Osteocyte (in vitro differentiated cells): ENCODE measurements around the gene USP34. TPM values are rescaled to one million over a fixed set of nuclear protein-coding genes. Genes with fewer than 3 reads are reported as not detected.
"Not testable (repeated sequence)": the region's sequence is repeated elsewhere in the genome, so short reads cannot be mapped to it uniquely, and the experiment has no call there.

Source experiments
- DNase-seq: peaks from one replicate; pipeline ENCODE4 v3.0.0; 2021; ENCODE audit warnings: mixed read lengths; ENCODE audit not compliant: unreplicated experiment; ENCODE audit errors: extremely low spot score
- H3K27ac Mint-ChIP-seq: one replicate; pipeline ENCODE4 v1.8.0; 2021; ENCODE audit warnings: mild to moderate bottlenecking, mixed read lengths; ENCODE audit not compliant: unreplicated experiment
- H3K27me3 Mint-ChIP-seq: one replicate; pipeline ENCODE4 v1.8.0; 2021; ENCODE audit warnings: mixed read lengths; ENCODE audit not compliant: unreplicated experiment
- H3K36me3 Mint-ChIP-seq: one replicate; pipeline ENCODE4 v1.8.0; 2021; ENCODE audit warnings: mixed read lengths; ENCODE audit not compliant: unreplicated experiment
- H3K4me1 Mint-ChIP-seq: one replicate; pipeline ENCODE4 v1.8.0; 2021; ENCODE audit warnings: mixed read lengths; ENCODE audit not compliant: unreplicated experiment
- H3K4me3 Mint-ChIP-seq: one replicate; pipeline ENCODE4 v1.8.0; 2021; ENCODE audit warnings: mild to moderate bottlenecking, moderate library complexity, mixed read lengths; ENCODE audit not compliant: unreplicated experiment
- H3K9me3 Mint-ChIP-seq: one replicate; pipeline ENCODE4 v1.8.0; 2021; ENCODE audit warnings: mixed read lengths; ENCODE audit not compliant: unreplicated experiment
- CTCF ChIP-seq: fragments of 200-600 bp; sonication (generic); IDR thresholded peaks from 2 replicates; pipeline ENCODE4 v1.5.0; 2021; ENCODE audit warnings: antibody characterized with exemption, mild to moderate bottlenecking, moderate library complexity
- total RNA-seq: library from RNA; stranded (reverse); gene quantifications from 2 replicates; pipeline ENCODE4 v1.2.1, GENCODE V29; 2021

The USP34 gene
- total RNA-seq, 1 donor from 2014 or later, result 111 TPM

GRCh38 chr2:61396005-61396404 is 74.9 kb downstream of the USP34 start:
- Mint-ChIP-seq H3K27ac (no peak overlapping the region), H3K9me3 (no peaks in the 10 kb centered on the region), H3K4me3 (no peak overlapping the region), H3K27me3 (no peaks in the 10 kb centered on the region), H3K36me3 (peaks cover 20% of the 10 kb centered on the region), H3K4me1 (no peaks in the 10 kb centered on the region)
- DNase-seq, result no peak
- no peak for TF ChIP-seq CTCF

GRCh38 chr2:61387588-61387987 is 83.3 kb downstream of the USP34 start:
- H3K9me3 Mint-ChIP-seq, H3K27me3 Mint-ChIP-seq, H3K4me1 Mint-ChIP-seq, H3K27ac Mint-ChIP-seq, DNase-seq, H3K4me3 Mint-ChIP-seq: not testable (repeated sequence)
- peaks cover 13% of the 10 kb centered on the region for H3K36me3 Mint-ChIP-seq

GRCh38 chr2:61380882-61381197 is 90.0 kb downstream of the USP34 start:
- H3K36me3 Mint-ChIP-seq, result peaks cover 60% of the 10 kb centered on the region
- H3K27ac Mint-ChIP-seq, result peak overlapping the region; percentile 50
- H3K9me3 Mint-ChIP-seq, H3K4me3 Mint-ChIP-seq, DNase-seq, H3K27me3 Mint-ChIP-seq, H3K4me1 Mint-ChIP-seq: not testable (repeated sequence)

- Mint-ChIP-seq H3K4me3 (no peak overlapping the region), H3K9me3 (no peaks in the 10 kb centered on the region), H3K27ac (no peak overlapping the region)
Observed at GRCh38 chr2:61380056-61380881, 90.6 kb downstream of the USP34 start.

GRCh38 chr2:61379521-61379920 is 91.4 kb downstream of the USP34 start:
- Mint-ChIP-seq H3K36me3 (peaks cover 66% of the 10 kb centered on the region), H3K4me3 (no peak overlapping the region), H3K27ac (peak overlapping the region; percentile 10), H3K9me3 (no peaks in the 10 kb centered on the region), H3K4me1 (no peaks in the 10 kb centered on the region), H3K27me3 (no peaks in the 10 kb centered on the region)
- no peak for DNase-seq
- TF ChIP-seq CTCF, result no peak

More at GRCh38 chr2:61380056-61380881, 90.6 kb downstream of the USP34 start:
- H3K36me3 Mint-ChIP-seq, result peaks cover 62% of the 10 kb centered on the region
- no peaks in the 10 kb centered on the region for H3K4me1 Mint-ChIP-seq
- no peak for TF ChIP-seq CTCF
- DNase-seq, result no peak
- no peaks in the 10 kb centered on the region for H3K27me3 Mint-ChIP-seq

- no peak overlapping the region for H3K27ac Mint-ChIP-seq
- no peak for DNase-seq
- peaks cover 73% of the 10 kb centered on the region for H3K36me3 Mint-ChIP-seq
- H3K4me1 Mint-ChIP-seq, result peaks cover 3% of the 10 kb centered on the region
- no peak for TF ChIP-seq CTCF
- no peaks in the 10 kb centered on the region for H3K9me3 Mint-ChIP-seq
- no peak overlapping the region for H3K4me3 Mint-ChIP-seq
- no peaks in the 10 kb centered on the region for H3K27me3 Mint-ChIP-seq
Observed at GRCh38 chr2:61378281-61378680, 92.6 kb downstream of the USP34 start.
